ENCODE measurements around the gene CMIP.

The CMIP gene

DNA sequence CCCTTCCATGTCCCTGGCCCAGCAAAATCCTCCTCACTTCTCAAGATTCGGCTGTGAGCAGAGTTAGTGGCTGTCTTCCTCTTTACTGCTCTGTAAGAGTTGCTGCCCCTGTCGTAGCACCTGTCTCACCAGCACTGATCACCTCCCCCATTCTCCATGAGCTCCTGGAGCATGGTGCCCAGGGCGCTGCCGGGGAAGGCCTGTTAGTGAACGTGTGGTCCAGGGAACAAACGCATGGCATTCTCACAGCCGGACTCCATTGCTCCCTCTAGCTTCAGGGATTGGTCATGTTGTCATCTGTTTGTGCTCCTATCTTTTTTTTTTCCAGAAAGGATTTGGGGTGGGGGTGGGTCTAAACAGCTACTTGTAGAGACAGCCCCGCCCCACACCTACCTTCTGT is 141.2 kb downstream of the CMIP start:
- TF ChIP-seq, protein P1, sequence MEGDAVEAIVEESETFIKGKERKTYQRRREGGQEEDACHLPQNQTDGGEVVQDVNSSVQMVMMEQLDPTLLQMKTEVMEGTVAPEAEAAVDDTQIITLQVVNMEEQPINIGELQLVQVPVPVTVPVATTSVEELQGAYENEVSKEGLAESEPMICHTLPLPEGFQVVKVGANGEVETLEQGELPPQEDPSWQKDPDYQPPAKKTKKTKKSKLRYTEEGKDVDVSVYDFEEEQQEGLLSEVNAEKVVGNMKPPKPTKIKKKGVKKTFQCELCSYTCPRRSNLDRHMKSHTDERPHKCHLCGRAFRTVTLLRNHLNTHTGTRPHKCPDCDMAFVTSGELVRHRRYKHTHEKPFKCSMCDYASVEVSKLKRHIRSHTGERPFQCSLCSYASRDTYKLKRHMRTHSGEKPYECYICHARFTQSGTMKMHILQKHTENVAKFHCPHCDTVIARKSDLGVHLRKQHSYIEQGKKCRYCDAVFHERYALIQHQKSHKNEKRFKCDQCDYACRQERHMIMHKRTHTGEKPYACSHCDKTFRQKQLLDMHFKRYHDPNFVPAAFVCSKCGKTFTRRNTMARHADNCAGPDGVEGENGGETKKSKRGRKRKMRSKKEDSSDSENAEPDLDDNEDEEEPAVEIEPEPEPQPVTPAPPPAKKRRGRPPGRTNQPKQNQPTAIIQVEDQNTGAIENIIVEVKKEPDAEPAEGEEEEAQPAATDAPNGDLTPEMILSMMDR (IDR thresholded peaks at IDR 0.05; ENCODE audit: low read depth, low read length), result no peak
- H3K4me3 ChIP-seq (ENCODE audit: low read depth, low read length), result no peak overlapping the region

GRCh38 chr16:81586417-81586816 is 141.8 kb downstream of the CMIP start:
- TF ChIP-seq, protein P1 (IDR thresholded peaks at IDR 0.05; ENCODE audit: low read depth, low read length), result no peak
- H3K4me3 ChIP-seq (ENCODE audit: low read depth, low read length), result no peak overlapping the region

DNA sequence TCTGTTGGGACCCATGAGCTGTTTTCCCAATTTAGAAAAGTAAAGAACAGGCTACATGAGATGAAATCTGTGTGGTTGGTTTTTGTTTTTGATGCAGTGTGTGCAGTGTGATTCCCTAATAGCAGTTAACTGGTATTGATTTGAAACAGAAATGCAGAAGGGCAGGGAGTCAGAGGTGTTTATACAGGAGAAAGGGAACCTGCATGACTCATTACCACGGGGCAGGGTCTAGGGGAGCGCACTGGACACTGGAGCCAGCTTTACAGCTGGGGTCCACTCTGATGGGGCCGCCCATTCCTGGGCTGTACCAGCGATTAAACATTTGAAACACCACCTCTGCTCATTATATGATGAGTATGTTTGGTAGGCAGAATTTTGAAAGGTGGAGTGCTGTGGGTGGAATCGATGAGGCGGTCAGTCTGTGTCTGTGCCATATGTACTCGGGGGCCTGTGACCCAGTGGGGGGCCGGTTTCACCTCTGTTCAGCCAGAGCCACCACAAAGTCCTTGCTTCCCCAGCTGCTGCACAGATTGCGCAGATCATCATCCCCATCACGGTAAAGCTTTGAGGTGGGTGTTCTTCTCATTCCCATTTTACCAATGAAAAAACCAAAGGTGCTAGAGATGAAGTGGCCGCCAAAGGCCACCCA is 142.5 kb downstream of the CMIP start:
- TF ChIP-seq, protein P1 (IDR thresholded peaks at IDR 0.05; ENCODE audit: low read depth, low read length), result no peak
- no peak overlapping the region for H3K4me3 ChIP-seq (ENCODE audit: low read depth, low read length)

- H3K4me3 ChIP-seq (ENCODE audit: low read depth, low read length), result no peak overlapping the region
- TF ChIP-seq, protein P1 (IDR thresholded peaks at IDR 0.05; ENCODE audit: low read depth, low read length), result no peak
These were observed 143.1 kb downstream of the CMIP start for GRCh38 chr16:81587626-81588160.

- TF ChIP-seq, protein P1 (IDR thresholded peaks at IDR 0.05; ENCODE audit: low read depth, low read length), result no peak
- H3K4me3 ChIP-seq (ENCODE audit: low read depth, low read length), result no peak overlapping the region
These were observed 143.9 kb downstream of the CMIP start for GRCh38 chr16:81588326-81589081.

DNA sequence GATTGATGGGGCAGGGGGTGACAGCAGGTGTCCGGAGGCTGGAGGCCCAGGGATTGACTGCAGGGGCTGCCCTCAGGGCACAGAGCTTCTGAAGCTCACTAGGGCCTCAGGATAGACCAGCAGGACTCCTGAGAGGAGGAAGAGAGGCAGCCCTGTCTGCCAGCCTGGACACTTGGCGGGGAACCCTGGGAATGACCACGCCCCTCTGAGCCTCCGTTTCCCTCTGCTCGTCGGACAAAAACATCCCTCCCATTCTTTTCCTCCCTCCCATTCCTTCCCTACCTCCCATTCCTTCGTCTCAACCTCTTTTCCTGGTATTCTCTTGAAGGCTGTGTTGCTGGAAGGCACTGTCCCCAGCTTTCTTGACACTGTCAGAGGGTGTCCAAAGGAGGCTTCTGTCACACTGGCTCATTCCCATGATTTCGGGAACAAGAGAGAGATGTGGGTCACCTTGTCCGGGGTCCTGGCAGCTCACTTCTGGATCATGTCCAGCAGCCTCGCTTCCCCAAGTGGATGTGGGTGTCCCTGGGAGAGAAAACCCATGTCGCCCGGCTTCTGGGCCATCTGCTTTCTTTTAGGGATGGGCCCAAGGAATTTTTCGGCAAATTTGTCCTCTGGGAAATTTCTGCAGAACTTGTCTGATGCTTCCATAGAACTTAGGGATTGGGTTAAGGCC is 145.5 kb downstream of the CMIP start:
- no peak overlapping the region for H3K4me3 ChIP-seq (ENCODE audit: low read depth, low read length)
- TF ChIP-seq, protein P1 (IDR thresholded peaks at IDR 0.05; ENCODE audit: low read depth, low read length), result no peak
